HEK293 (cell line): ENCODE measurements around the gene IQCH.

ENCODE experiments used
- CTCF ChIA-PET: fragments of 350-600 bp; formaldehyde crosslinking; extraction: SDS; loops from one replicate; lab custom pipeline; 2021; ENCODE audit warnings: antibody characterized with exemption; lab: Yijun Ruan, JAX
- POLR2A ChIA-PET: fragments of 300-600 bp; formaldehyde crosslinking; extraction: SDS; loops from one replicate; lab custom pipeline; 2020; ENCODE audit warnings: antibody characterized with exemption, inconsistent platforms; lab: Yijun Ruan, JAX
- H3K27ac ChIP-seq: fragments of 200-500 bp; sonication (Bioruptor generic); 2 replicates; pipeline ENCODE4 v1.5.1; 2014; ENCODE audit warnings: low read depth, low read length, control low read depth, inconsistent platforms; ENCODE audit errors: extremely low read depth
- H3K36me3 ChIP-seq, 2 experiments: fragments of 200-500 bp in 1 of 2; sonication (Bioruptor generic) in 1 of 2; 1 replicate in 1 of 2; 2 replicates in 1 of 2; pipeline ENCODE4 v1.5.1; 2014 to 2017; ENCODE audit warnings: inconsistent platforms in 2 of 2, low read length in 2 of 2; ENCODE audit not compliant: control insufficient read depth in 2 of 2, insufficient read depth in 1 of 2
- H3K4me1 ChIP-seq: fragments of 200-500 bp; sonication (Bioruptor generic); 2 replicates; pipeline ENCODE4 v1.5.1; 2014; ENCODE audit warnings: mild to moderate bottlenecking, low read length, inconsistent platforms; ENCODE audit not compliant: control insufficient read depth, insufficient read depth
- H3K4me3 ChIP-seq: 2 replicates; pipeline ENCODE4 v1.5.1; 2011; ENCODE audit warnings: low read depth, mild to moderate bottlenecking, control low read depth, low read length, moderate library complexity
- H3K9me3 ChIP-seq: fragments of 200-500 bp; sonication (Bioruptor generic); 2 replicates; pipeline ENCODE4 v1.5.1; 2014; ENCODE audit warnings: low read depth, low read length, inconsistent platforms; ENCODE audit not compliant: control insufficient read depth, insufficient read depth
- GLIS2 ChIP-seq: fragments of 450-650 bp; formaldehyde crosslinking; IDR thresholded peaks from 2 replicates; pipeline ENCODE4 v1.5.1; 2016; ENCODE audit warnings: missing biosample characterization, missing genetic modification characterization
- MYNN ChIP-seq: fragments of 450-650 bp; formaldehyde crosslinking; IDR thresholded peaks from 2 replicates; pipeline ENCODE4 v1.5.1; 2016; ENCODE audit warnings: missing biosample characterization, missing genetic modification characterization, borderline replicate concordance
- SCRT1 ChIP-seq: fragments of 450-650 bp; formaldehyde crosslinking; IDR thresholded peaks from 2 replicates; pipeline ENCODE4 v1.5.1; 2016; ENCODE audit warnings: missing biosample characterization, missing genetic modification characterization, borderline replicate concordance
- WT1 ChIP-seq: fragments of 450-650 bp; formaldehyde crosslinking; IDR thresholded peaks from 2 replicates; pipeline ENCODE4 v1.5.1; 2016; ENCODE audit warnings: missing biosample characterization, missing genetic modification characterization
- ZBTB17 ChIP-seq: fragments of 450-650 bp; formaldehyde crosslinking; IDR thresholded peaks from 2 replicates; pipeline ENCODE4 v1.5.1; 2016; ENCODE audit warnings: missing biosample characterization, missing genetic modification characterization
- ZBTB44 ChIP-seq: fragments of 450-650 bp; IDR thresholded peaks from 2 replicates; pipeline ENCODE4 v1.5.1; 2018; ENCODE audit warnings: missing biosample characterization, mild to moderate bottlenecking, missing genetic modification characterization
- ZBTB7A ChIP-seq: fragments of 450-650 bp; formaldehyde crosslinking; IDR thresholded peaks from 2 replicates; pipeline ENCODE4 v1.5.1; 2016; ENCODE audit warnings: low read depth, missing biosample characterization, missing genetic modification characterization
- ZEB2 ChIP-seq: fragments of 450-650 bp; formaldehyde crosslinking; IDR thresholded peaks from 2 replicates; pipeline ENCODE4 v1.5.1; 2016; ENCODE audit warnings: missing biosample characterization, missing genetic modification characterization
- ZFP37 ChIP-seq: fragments of 450-650 bp; formaldehyde crosslinking; IDR thresholded peaks from 2 replicates; pipeline ENCODE4 v1.5.1; 2016; ENCODE audit warnings: missing biosample characterization, missing genetic modification characterization
- ZFP41 ChIP-seq: fragments of 450-650 bp; formaldehyde crosslinking; IDR thresholded peaks from 2 replicates; pipeline ENCODE4 v1.5.1; 2016; ENCODE audit warnings: missing biosample characterization, missing genetic modification characterization, borderline replicate concordance
- ZNF10 ChIP-seq: fragments of 450-650 bp; formaldehyde crosslinking; IDR thresholded peaks from 2 replicates; pipeline ENCODE4 v1.5.1; 2017; ENCODE audit warnings: missing biosample characterization, missing genetic modification characterization
- ZNF140 ChIP-seq: fragments of 450-650 bp; formaldehyde crosslinking; IDR thresholded peaks from 2 replicates; pipeline ENCODE4 v1.5.1; 2016; ENCODE audit warnings: missing biosample characterization, missing genetic modification characterization
- ZNF155 ChIP-seq: fragments of 450-650 bp; formaldehyde crosslinking; IDR thresholded peaks from 2 replicates; pipeline ENCODE4 v1.5.1; 2016; ENCODE audit warnings: missing biosample characterization, missing genetic modification characterization
- ZNF174 ChIP-seq: fragments of 450-650 bp; formaldehyde crosslinking; IDR thresholded peaks from 2 replicates; pipeline ENCODE4 v1.5.0; 2017; ENCODE audit warnings: missing biosample characterization, mild to moderate bottlenecking, missing genetic modification characterization
- ZNF2 ChIP-seq: fragments of 450-650 bp; formaldehyde crosslinking; IDR thresholded peaks from 2 replicates; pipeline ENCODE4 v1.5.1; 2016; ENCODE audit warnings: missing biosample characterization, missing genetic modification characterization
- ZNF311 ChIP-seq: fragments of 450-650 bp; formaldehyde crosslinking; IDR thresholded peaks from 2 replicates; pipeline ENCODE4 v1.5.1; 2017; ENCODE audit warnings: missing biosample characterization, missing genetic modification characterization, borderline replicate concordance
- ZNF335 ChIP-seq: fragments of 450-650 bp; formaldehyde crosslinking; conservative IDR thresholded peaks from 2 replicates; pipeline ENCODE4 v1.5.1; 2016; ENCODE audit warnings: missing biosample characterization, missing genetic modification characterization
- ZNF416 ChIP-seq: fragments of 450-650 bp; formaldehyde crosslinking; IDR thresholded peaks from 2 replicates; pipeline ENCODE4 v1.5.1; 2016; ENCODE audit warnings: missing biosample characterization, missing genetic modification characterization
- ZNF521 ChIP-seq: fragments of 450-650 bp; formaldehyde crosslinking; IDR thresholded peaks from 2 replicates; pipeline ENCODE4 v1.5.1; 2017; ENCODE audit warnings: missing biosample characterization, mild to moderate bottlenecking, missing genetic modification characterization
- ZNF544 ChIP-seq: fragments of 450-650 bp; formaldehyde crosslinking; IDR thresholded peaks from 2 replicates; pipeline ENCODE4 v1.5.0; 2017; ENCODE audit warnings: missing biosample characterization, missing genetic modification characterization
- ZNF707 ChIP-seq: fragments of 450-650 bp; formaldehyde crosslinking; IDR thresholded peaks from 2 replicates; pipeline ENCODE4 v1.5.1; 2016; ENCODE audit warnings: missing biosample characterization, missing genetic modification characterization
- ZNF777 ChIP-seq: fragments of 450-650 bp; formaldehyde crosslinking; IDR thresholded peaks from 2 replicates; pipeline ENCODE4 v1.5.1; 2017; ENCODE audit warnings: missing biosample characterization, missing genetic modification characterization, borderline replicate concordance
- ZNF791 ChIP-seq: fragments of 450-650 bp; formaldehyde crosslinking; IDR thresholded peaks from 2 replicates; pipeline ENCODE4 v1.5.1; 2016; ENCODE audit warnings: missing biosample characterization, missing genetic modification characterization
- TF ChIP-seq, protein P1 (sequence below): fragments of 450-650 bp; formaldehyde crosslinking; IDR thresholded peaks from 2 replicates; pipeline ENCODE4 v1.5.1; 2016; ENCODE audit warnings: missing biosample characterization, missing genetic modification characterization
- TF ChIP-seq, protein P2 (sequence below): sonication (generic); formaldehyde crosslinking; IDR thresholded peaks from 2 replicates; pipeline ENCODE4 v1.8.1; 2022; ENCODE audit warnings: mild to moderate bottlenecking, moderate library complexity, missing genetic modification reagents
- TF ChIP-seq, protein P3 (sequence below): fragments of 450-650 bp; formaldehyde crosslinking; IDR thresholded peaks from 2 replicates; pipeline ENCODE4 v1.5.1; 2016; ENCODE audit warnings: missing biosample characterization, missing genetic modification characterization

The IQCH gene

GRCh38 chr15:67547836-67548235 lies 293.2 kb downstream of the IQCH start:
- peaks cover 34% of the 10 kb centered on the region for H3K4me1 ChIP-seq
- H3K9me3 ChIP-seq: no peaks in the 10 kb centered on the region
- TF ChIP-seq GLIS2 (tag by site-specific recombination) (no peak), ZFP37 (tag by site-specific recombination) (0 out of 2 replicates have a peak, but pooled peaks have one; percentile 4), ZNF140 (tag by site-specific recombination) (no peak), ZNF791 (tag by site-specific recombination) (no peak), ZBTB7A (no peak), ZNF707 (tag by site-specific recombination) (no peak), ZBTB17 (tag by site-specific recombination) (peak; percentile 67), ZNF2 (tag by site-specific recombination) (0 out of 2 replicates have a peak, but pooled peaks have one; percentile 35)
- TF ChIP-seq, protein P1, sequence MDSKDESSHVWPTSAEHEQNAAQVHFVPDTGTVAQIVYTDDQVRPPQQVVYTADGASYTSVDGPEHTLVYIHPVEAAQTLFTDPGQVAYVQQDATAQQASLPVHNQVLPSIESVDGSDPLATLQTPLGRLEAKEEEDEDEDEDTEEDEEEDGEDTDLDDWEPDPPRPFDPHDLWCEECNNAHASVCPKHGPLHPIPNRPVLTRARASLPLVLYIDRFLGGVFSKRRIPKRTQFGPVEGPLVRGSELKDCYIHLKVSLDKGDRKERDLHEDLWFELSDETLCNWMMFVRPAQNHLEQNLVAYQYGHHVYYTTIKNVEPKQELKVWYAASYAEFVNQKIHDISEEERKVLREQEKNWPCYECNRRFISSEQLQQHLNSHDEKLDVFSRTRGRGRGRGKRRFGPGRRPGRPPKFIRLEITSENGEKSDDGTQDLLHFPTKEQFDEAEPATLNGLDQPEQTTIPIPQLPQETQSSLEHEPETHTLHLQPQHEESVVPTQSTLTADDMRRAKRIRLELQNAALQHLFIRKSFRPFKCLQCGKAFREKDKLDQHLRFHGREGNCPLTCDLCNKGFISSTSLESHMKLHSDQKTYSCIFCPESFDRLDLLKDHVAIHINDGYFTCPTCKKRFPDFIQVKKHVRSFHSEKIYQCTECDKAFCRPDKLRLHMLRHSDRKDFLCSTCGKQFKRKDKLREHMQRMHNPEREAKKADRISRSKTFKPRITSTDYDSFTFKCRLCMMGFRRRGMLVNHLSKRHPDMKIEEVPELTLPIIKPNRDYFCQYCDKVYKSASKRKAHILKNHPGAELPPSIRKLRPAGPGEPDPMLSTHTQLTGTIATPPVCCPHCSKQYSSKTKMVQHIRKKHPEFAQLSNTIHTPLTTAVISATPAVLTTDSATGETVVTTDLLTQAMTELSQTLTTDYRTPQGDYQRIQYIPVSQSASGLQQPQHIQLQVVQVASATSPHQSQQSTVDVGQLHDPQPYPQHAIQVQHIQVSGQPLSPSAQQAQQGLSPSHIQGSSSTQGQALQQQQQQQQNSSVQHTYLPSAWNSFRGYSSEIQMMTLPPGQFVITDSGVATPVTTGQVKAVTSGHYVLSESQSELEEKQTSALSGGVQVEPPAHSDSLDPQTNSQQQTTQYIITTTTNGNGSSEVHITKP: peak; percentile 27; the same call in 1 of the 2 replicates
- TF ChIP-seq, protein P2, sequence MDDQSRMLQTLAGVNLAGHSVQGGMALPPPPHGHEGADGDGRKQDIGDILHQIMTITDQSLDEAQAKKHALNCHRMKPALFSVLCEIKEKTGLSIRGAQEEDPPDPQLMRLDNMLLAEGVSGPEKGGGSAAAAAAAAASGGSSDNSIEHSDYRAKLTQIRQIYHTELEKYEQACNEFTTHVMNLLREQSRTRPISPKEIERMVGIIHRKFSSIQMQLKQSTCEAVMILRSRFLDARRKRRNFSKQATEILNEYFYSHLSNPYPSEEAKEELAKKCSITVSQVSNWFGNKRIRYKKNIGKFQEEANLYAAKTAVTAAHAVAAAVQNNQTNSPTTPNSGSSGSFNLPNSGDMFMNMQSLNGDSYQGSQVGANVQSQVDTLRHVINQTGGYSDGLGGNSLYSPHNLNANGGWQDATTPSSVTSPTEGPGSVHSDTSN: no peak
- TF ChIP-seq, all 188 proteins: peak for 4
- H3K27ac ChIP-seq: peak overlapping the region; percentile 43; the same call in 1 of the 2 replicates
- ChIA-PET CTCF (interaction anchor here (0.7 kb wide), 1 partner anchor 264 kb away, joined by 3 read pairs; no protein-coding TSS in a partner anchor), POLR2A (no interaction called here)
- H3K4me3 ChIP-seq: no peak overlapping the region
- peaks cover 16 to 17% of the 10 kb centered on the region in 2 experiments; a peak in 2 of 3 replicates for H3K36me3 ChIP-seq

DNA sequence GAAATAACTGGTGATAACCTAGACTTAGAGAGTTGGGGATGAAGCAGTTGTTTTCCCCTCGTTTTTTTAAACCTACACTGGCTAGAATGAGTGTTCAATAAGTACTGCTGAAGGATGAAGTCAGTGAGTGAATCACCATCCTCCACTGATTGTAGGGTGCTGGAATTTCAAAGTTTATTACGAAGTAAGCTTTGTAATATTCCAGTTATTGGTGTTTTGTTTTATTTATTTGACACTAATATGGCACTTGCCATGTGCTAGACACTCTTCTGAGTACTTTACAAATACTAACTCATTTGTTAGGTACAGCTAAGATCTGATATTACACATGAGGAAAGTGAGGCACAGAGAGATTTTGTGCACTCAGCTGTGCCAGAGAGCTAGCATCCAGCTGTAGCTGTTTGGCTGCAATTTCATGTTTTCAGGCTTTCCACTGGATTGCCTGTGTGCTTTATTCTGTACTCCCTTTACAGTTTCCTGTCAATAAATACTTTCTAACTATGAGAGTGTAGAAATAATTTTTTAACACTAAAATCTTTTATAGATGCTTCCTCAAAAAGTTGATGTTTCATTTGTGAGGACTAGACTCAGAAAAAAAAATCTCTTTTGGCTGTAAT lies 293.8 kb downstream of the IQCH start:
- Histone ChIP-seq H3K9me3 (no peaks in the 10 kb centered on the region), H3K36me3 (peaks cover 16 to 17% of the 10 kb centered on the region in 2 experiments; a peak in 2 of 3 replicates), H3K4me3 (no peak overlapping the region), H3K4me1 (peaks cover 34% of the 10 kb centered on the region), H3K27ac (peak overlapping the region; percentile 43; the same call in 1 of the 2 replicates)
- POLR2A ChIA-PET: no interaction called here
- CTCF ChIA-PET: interaction anchor here (0.6 to 0.9 kb wide), 2 partner anchors 11 to 92 kb away, joined by 3 read pairs; no protein-coding TSS in a partner anchor
- TF ChIP-seq ZNF335 (tag by site-specific recombination) (peak; percentile 86), ZNF521 (no peak), ZEB2 (tag by site-specific recombination) (peak; percentile 22; the same call in 1 of the 2 replicates), SCRT1 (tag by site-specific recombination) (no peak), ZNF777 (tag by site-specific recombination) (no peak), ZNF140 (tag by site-specific recombination) (no peak), ZNF10 (tag by site-specific recombination) (peak; percentile 92), ZNF311 (tag by site-specific recombination) (no peak), ZNF791 (tag by site-specific recombination) (no peak), ZNF416 (tag by site-specific recombination) (no peak), MYNN (no peak), ZFP41 (no peak), ZNF544 (no peak), ZNF155 (no peak), WT1 (no peak), ZNF174 (no peak), ZBTB44 (tag by site-specific recombination) (no peak)
- TF ChIP-seq, protein P3, sequence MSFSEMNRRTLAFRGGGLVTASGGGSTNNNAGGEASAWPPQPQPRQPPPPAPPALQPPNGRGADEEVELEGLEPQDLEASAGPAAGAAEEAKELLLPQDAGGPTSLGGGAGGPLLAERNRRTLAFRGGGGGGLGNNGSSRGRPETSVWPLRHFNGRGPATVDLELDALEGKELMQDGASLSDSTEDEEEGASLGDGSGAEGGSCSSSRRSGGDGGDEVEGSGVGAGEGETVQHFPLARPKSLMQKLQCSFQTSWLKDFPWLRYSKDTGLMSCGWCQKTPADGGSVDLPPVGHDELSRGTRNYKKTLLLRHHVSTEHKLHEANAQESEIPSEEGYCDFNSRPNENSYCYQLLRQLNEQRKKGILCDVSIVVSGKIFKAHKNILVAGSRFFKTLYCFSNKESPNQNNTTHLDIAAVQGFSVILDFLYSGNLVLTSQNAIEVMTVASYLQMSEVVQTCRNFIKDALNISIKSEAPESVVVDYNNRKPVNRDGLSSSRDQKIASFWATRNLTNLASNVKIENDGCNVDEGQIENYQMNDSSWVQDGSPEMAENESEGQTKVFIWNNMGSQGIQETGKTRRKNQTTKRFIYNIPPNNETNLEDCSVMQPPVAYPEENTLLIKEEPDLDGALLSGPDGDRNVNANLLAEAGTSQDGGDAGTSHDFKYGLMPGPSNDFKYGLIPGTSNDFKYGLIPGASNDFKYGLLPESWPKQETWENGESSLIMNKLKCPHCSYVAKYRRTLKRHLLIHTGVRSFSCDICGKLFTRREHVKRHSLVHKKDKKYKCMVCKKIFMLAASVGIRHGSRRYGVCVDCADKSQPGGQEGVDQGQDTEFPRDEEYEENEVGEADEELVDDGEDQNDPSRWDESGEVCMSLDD (tag by site-specific recombination): no peak
